Measurements from ENCODE around the gene SERPINB2. TPM values are rescaled to one million over a fixed set of nuclear protein-coding genes. Genes with fewer than 3 reads are reported as not detected.

The SERPINB2 gene, protein sequence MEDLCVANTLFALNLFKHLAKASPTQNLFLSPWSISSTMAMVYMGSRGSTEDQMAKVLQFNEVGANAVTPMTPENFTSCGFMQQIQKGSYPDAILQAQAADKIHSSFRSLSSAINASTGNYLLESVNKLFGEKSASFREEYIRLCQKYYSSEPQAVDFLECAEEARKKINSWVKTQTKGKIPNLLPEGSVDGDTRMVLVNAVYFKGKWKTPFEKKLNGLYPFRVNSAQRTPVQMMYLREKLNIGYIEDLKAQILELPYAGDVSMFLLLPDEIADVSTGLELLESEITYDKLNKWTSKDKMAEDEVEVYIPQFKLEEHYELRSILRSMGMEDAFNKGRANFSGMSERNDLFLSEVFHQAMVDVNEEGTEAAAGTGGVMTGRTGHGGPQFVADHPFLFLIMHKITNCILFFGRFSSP
- polyA plus RNA-seq (ENCODE audit: insufficient read length in 3 of 3): under 1 TPM in 2 of 3 donors, not detected in 1; 0.06 to 0.15 TPM

DNA sequence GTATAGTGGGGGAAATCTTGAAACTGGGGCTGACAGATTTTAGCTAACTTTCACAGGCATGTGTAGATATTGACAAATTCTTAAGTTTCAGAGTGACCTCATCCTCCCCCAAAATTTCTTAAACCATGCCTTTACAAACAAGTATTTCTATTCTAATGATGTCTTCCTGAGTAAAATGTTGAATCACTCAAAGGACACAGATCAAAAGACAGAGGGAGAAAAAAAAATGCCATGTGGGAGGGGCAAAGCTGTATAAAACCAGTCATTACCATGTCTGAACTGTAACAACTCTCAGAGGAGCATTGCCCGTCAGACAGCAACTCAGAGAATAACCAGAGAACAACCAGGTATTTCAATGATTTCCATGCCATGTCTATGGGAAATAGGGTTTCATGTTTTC, at the start of gene SERPINB2:
Gene SERPINB2 (plus strand): TSS at position 282 of the 400 bp plus-strand sequence. CDS start 3,740 bp downstream, outside the sequence.
- no peak for DNase-seq (ENCODE audit: low read depth in 3 of 3, low spot score in 2 of 3)

DNA sequence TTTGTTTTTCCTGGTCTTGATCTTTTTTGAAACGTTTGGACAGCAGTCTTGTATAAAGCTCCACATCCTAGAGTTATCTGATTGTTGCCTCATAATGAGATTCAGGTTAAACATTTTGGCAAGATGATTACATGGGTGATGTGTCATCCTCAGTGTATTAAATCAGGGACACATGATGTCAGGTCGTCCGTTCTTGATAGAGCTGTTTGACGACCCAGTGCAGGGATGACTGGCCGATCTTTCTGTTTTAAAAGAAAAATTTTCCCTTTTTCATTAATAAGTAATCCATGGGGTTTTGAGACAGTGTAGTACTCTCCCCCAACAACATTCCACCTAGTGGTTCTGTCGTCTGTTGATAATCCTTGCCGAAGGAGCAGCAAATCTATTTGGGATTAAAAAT, 44.5 kb upstream of the SERPINB2 start:
- no peak for DNase-seq (ENCODE audit: low read depth in 3 of 3, low spot score in 2 of 3)

DNA sequence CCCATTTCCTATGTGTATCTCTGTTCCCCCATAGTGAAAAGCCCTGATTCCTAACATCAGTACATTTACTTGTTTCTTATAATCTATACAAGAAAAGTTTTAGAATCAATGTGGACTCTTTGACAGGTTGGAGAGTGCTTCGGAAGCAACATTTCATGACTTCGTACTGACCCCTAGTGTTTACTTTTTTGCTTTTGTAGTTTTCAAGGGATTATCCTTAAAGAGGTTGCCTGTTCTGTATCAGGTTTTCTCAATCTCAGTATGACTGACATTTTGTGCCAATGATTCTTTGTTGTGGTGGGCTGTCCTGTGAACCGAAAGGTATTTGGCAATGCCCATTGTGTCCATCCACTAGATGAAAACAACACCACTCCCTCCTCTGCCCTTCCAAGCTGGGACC, 43.3 kb upstream of the SERPINB2 start:
- DNase-seq (ENCODE audit: low read depth in 3 of 3, low spot score in 2 of 3): peak in 1 of 3 donors; percentile 10

DNA sequence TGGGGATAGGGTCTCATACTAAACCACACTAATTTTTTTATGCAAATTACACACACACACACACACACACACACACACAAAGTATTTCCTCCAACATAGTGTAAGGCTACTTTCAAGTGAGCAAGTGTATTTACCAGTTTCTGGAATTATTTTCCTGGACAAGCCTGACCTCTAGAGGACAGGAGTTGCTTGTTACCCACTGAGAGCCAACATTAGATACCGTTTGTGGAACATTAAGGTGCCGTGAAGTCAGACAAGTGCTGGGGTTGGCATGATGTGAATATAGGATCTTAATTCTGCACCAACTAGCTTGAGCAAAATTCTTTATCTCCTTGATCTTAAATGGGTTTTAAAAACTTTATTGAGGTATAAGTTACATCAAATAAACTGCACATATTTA, 39.3 kb upstream of the SERPINB2 start:
- DNase-seq (ENCODE audit: low read depth in 3 of 3, low spot score in 2 of 3): peak in 2 of 3 donors; percentile 21 to 24

DNA sequence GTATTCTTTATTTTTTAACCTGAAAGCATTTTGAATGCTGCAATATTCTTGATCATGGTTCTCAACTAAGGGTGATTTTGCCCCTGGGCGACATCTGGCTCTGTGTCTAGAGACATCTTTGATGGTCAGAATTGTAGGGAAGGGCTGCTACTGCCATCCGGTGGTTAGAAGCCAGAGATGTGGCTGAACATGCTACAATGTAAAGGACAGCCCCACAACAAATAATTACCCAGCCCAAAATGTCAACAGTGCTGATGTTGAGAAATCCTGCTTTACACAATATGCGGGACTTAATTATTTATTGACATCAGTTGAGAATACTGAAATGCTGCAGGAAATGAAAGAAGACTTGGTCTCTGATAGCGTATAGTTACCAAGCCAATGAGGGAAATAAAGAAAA, 37.5 kb upstream of the SERPINB2 start:
- no peak for DNase-seq (ENCODE audit: low read depth in 3 of 3, low spot score in 2 of 3)

DNA sequence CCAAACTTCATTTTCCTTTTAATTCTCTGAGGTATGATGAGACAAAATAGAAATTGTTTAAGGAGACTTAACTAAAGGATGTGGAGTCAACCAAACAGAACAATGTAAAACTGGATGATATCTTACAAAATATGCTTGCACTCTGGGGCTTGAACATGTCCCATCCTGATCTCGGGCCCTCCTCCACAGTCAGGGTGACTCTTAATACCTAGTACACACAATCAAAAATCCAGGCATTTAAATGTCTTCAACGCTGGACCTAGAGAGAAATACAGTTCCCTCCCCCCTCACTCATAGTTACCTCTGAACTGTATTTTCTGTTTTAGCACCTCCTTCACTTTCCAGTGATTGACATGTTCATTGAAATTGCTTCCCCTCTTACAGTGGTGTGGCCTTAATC, 36.9 kb upstream of the SERPINB2 start:
- no peak for DNase-seq (ENCODE audit: low read depth in 3 of 3, low spot score in 2 of 3)

DNA sequence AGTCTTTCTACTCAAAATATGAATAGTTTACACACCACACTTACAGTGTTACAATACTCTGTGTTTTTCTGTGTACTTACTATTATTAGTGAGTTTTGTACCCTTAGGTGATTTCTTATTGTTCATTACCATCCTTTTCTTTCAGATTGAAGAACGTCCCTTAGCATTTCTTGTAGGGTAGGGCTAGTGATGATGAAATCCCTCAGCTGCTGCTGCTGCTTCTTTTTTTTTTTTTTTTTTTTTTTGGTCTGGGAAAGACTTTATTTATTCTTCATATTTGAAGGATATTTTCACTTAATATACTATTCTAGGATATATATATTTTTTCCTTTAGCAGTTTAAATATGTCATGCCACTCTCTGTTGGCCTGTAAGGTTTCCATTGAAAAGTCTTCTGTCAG, 29.0 kb upstream of the SERPINB2 start:
- DNase-seq (ENCODE audit: low read depth in 3 of 3, low spot score in 2 of 3): no peak

DNA sequence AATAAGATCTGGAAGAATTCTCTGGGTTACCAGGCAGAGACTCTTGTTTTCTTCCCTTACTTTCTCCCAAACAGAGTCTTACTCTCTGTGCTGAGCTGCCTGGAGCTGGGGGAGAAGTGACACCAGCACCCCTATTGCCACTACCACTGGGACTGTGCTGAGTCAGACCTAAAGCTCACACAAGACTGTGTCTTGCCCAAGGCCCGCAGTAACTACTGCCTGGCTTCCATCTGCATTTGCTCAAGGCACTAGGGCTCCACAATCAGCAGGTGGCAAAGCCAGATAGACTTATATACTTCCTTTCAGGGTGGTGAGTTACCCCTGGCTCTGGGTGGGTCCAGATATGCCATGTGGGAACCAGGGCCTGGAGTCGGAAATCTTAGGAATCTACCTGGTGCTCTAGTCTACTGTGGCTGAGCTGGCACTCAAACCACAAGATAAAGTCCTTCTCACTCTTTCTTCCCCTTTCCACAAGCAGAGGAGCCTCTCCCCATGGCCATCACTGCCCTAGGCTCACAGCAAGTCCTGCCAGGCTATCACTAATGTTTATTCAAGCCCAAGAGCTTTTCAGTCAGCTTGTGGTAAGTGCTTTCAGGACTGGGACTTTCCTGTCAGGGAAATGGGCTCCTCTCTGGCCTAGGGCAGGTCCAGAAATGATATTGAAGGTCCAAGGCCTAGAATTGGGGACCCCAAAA, 27.6 kb upstream of the SERPINB2 start:
- DNase-seq (ENCODE audit: low read depth in 3 of 3, low spot score in 2 of 3): no peak

DNA sequence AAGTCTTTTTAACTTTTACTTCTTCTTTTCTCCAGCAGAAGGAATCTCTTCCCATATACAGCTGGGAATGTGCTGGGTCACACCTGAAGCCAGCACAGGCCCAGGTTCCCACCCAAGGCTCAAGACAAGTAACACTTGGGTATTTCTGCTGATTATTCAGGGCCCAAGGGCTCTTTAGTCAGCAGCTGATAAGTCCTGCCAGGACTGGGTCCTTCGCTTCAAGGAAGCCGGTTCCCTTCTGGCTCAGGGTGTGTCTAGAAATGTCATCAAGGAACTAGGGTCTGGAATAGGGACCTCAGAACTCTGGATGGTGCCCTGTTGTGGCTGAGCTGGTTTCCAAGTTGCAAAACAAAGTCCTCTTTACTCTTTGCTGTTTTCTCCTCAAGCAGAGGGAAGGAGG, 27.0 kb upstream of the SERPINB2 start:
- no peak for DNase-seq (ENCODE audit: low read depth in 3 of 3, low spot score in 2 of 3)

DNA sequence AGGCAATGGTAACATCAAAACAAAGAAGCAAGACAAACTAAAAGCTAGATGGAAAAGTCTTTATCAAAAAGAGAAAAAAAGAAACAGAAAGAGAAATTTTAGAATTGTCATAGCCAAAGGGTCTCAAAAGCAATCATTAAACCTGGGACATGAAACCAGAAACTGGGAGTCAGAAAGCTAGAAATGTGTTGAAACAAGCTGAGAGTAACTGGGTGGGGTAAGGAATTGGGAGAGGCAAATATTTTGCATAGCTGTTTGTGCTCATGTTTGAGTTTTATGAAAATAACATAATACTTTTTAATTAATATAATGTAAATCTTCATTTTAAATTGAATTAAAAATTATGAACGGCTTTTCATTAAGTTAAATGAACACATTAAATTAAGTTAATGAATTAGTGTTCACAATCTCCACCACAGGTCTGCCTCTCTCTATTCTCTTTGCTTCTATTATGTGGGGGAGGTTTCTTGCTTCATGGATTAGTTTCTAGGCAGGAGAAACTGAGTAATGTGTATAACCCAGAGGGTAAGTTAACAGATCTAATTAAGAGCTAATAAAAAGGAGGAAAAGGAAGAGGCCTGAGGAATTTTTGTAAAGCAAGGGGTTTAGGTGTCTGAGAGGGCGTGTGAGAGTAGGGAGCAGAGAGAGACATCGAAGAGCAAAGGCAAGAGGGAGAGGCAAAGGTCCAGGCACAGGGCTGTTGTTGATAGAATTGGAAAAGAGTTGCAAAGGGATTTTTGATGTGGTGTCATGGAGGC, 20.0 kb upstream of the SERPINB2 start:
- DNase-seq (ENCODE audit: low read depth in 3 of 3, low spot score in 2 of 3): no peak

DNA sequence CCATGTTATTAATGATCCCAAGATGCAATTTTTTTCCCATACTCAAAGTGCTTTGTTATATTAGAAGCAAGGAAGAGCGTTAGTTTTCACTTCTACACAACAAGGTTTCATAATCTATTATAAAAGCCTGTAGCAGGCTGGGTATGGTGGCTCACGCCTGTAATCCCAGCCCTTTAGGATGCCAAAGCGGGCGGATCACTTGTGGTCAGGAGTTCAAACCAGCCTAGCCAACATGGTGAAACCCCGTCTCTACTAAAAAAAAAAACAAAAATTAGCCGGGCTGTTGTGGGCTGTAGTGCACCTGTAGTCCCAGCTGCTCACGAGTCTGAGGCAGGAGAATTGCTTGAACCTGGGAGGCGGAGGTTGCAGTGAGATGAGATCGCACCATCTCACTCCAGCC, 19.0 kb upstream of the SERPINB2 start:
- DNase-seq (ENCODE audit: low read depth in 3 of 3, low spot score in 2 of 3): no peak

DNA sequence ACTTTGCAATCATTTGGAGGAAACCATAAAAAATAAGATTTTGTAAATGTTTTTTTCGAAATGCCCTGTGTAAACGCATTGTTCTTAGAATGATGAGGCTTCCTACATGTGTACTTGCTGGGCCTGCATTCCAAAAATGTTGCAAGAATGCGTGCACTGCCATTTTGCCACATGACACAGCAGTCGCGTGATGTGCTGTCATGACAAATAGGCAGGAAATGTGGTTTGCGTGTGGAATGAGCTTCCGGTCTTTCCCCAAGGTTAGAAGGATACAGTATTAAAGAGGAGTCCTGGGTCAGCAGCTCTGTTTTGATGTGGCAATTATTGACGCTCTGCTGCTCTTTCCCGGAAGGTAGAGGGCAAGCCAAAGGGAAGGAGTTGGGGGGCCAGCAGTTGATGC, 18.1 kb upstream of the SERPINB2 start:
- DNase-seq (ENCODE audit: low read depth in 3 of 3, low spot score in 2 of 3): no peak

DNA sequence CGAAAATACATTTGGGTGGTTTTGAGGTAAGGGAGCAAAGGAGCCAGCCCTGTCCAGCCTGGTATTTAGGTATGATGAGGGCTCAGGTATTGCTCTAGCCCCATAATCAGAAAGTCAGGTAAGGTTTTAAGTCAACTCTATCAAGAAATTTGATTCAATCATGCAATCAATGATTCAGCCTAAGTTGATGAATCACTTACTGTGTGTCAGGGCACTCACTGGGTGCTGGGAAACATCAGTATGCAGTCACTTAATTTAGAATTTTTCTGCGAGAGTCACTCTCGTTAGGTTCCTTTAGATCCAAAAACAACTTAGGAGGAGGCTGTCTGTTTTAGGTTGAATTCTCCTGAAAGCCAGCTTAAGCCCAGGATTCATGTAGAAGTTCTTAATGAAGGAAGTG, 17.7 kb upstream of the SERPINB2 start:
- DNase-seq (ENCODE audit: low read depth in 3 of 3, low spot score in 2 of 3): no peak

DNA sequence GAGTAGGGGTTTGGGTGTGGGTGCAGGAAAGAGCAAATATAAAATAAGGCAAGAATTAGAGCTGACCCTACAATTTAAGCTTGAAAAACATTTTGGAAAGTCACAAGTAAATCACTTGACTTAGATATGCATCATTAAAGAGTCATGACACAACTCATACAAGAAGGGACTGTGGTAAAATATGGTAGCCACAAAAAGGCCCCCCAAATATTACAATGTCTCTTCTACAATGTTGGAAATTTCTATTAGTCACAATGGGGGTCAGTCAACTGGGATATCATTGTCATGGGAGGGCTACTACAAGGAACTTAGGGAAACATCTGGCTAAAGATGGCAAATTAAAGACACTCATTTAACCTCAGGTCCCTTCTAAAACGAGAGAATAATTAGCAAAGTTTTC, 15.7 kb upstream of the SERPINB2 start:
- DNase-seq (ENCODE audit: low read depth in 3 of 3, low spot score in 2 of 3): no peak

DNA sequence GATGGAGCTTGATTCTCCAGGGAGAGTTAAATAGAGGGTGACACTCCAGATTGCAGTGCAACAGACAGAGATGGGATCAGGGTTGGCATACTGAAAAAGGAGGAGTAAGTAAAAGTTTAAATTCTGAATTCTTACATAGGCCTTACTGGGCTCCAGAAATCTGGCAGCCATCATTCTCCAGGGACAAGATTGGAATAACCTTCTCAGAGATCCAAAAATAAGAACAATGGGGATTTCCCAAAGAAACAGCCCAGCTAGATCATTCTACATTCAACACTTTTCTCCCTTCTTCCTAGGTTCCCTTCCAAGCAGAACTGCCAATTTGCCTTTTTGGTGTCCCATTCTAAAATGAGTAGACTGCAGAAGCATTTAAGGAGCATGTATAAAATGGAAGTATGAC, 14.9 kb upstream of the SERPINB2 start:
- no peak for DNase-seq (ENCODE audit: low read depth in 3 of 3, low spot score in 2 of 3)

DNA sequence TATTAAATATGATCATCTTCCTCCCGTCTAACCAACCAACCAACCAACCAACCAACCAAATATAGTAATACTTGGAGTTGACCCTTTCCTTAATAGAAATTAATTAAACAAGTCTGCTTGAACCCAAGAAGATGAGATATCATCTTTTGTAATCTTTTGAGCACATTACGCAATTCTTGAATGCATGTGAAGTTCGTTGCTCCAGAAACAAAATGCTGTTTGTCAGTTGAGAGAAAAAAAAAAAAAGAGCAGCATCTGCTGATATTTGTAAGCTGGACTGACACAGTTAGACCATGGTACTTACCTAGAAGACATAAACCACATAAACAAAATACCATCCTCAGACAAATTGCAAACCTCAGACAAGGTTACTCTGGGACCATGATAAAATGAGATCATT, 9.2 kb upstream of the SERPINB2 start:
- DNase-seq (ENCODE audit: low read depth in 3 of 3, low spot score in 2 of 3): no peak

DNA sequence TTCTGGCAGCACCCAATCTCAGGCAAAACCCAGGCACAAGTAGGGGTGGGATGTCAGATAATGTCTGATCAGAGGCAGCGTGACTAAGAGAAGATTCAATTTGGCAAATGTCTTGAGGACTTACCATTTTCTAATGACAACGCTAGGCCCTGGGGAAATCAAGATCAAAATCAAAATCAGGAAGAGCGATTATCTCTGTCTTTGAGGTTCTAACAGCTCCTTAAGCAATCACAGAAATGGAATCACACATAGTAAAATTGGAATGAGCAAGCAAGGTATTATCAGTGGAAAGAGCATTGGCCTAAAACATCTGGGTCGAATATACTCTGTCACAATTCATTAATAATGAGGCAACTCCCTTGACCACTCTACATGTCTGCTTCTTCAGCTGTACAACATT, 8.6 kb upstream of the SERPINB2 start:
- DNase-seq (ENCODE audit: low read depth in 3 of 3, low spot score in 2 of 3): no peak

DNA sequence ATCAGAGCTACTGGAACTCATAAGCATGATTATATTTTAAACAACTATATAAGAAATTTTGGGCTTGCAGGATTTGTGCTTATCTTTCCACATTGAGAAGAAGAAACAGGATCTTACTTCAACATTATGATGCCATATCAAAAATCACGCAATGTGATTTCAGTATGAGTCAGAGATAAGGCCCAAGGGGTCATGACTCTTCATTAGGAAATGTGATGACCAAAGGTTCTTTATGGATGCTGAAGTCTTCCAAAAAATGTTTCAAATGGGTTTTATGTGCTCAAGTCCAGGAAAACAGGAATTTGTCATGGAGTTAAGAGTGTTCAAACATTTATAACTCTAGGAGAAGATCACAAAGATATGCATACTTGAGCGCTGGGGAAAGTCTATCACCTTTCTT, 7.8 kb upstream of the SERPINB2 start:
- DNase-seq (ENCODE audit: low read depth in 3 of 3, low spot score in 2 of 3): no peak

DNA sequence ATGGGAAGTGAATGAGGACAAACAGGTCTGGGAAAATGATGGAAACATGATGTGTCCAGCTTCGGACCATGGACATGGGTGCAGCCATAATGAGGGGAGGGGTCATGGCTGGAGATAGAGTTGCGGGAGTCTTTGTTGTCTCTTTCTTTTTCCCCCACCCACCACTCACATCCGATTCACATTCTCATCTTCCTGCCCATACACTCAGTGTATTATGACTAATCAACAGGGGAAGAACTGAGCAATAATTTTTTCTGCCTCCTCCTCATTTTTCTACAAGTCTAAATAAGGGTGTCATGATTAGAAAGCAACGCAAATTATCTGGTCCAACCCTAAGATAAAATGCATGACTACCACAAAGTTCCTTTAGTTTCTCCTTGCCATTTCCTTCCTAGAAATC, 5.7 kb upstream of the SERPINB2 start:
- no peak for DNase-seq (ENCODE audit: low read depth in 3 of 3, low spot score in 2 of 3)

DNA sequence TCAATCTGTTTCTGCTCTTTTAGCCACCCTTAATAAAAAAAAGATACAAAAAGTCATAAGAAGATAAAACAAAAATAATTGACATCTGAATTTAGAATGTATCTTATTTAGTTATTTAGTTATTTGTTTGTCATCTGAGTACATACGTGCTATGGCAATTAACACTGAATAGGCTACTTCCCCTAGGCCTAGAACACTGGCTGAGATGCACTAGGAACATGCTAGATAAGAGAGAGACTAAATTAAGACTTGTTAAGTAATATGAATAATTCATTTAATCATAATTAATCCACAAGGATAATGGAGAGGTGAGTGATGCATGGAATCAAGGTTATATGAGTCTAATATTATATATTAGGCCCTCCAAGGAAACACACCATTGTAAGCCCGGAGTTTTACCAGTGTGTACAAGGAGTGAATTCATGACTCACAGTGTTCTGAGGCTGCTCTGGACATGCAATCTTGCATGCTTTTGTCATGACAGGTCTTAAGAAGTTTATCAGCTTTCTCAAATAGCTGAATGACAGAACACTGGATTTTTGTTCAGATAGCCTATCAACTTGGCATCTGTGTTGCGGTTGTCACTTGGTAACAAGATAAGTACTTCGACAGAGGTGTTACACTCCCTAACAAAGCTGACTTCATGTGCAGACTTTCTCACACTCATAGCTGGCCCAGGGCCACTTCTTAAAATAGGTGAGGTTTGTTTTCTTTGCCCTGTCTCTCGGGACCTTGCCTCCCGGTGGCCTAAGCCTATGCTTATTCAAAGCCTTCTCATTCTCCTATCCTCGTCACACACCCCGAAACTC, 5.0 kb upstream of the SERPINB2 start:
- DNase-seq (ENCODE audit: low read depth in 3 of 3, low spot score in 2 of 3): no peak

DNA sequence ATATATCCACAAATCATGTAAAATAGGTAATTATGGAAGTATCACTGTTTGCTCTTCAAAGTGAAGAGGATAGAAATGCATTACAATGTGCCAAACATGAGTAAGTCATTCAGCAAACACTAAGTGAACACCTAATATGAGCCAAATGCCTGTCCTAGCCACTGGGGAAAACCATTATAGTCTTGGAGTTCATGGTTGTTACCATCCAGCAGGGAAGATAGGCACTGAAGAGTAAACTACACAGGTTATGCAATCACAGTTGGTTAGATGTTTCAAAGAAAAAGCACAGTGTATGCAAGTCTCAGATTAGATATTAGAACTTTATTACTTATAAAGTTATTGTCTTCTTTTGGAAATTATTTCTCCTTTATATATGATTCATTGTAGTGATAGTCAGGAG, 3.9 kb upstream of the SERPINB2 start:
- no peak for DNase-seq (ENCODE audit: low read depth in 3 of 3, low spot score in 2 of 3)

Measured in right renal cortex interstitium (tissue), 3 donors.